GM19372 (cell line): ENCODE measurements around the gene DIRAS1.

Experiments
- ATAC-seq: cut with Tn5 transposase; IDR thresholded peaks from one replicate; pipeline ENCODE4 v1.9.1; 2021; ENCODE audit warnings: mild to moderate bottlenecking, low read depth, moderate library complexity; ENCODE audit not compliant: unreplicated experiment

Gene DIRAS1

DNA sequence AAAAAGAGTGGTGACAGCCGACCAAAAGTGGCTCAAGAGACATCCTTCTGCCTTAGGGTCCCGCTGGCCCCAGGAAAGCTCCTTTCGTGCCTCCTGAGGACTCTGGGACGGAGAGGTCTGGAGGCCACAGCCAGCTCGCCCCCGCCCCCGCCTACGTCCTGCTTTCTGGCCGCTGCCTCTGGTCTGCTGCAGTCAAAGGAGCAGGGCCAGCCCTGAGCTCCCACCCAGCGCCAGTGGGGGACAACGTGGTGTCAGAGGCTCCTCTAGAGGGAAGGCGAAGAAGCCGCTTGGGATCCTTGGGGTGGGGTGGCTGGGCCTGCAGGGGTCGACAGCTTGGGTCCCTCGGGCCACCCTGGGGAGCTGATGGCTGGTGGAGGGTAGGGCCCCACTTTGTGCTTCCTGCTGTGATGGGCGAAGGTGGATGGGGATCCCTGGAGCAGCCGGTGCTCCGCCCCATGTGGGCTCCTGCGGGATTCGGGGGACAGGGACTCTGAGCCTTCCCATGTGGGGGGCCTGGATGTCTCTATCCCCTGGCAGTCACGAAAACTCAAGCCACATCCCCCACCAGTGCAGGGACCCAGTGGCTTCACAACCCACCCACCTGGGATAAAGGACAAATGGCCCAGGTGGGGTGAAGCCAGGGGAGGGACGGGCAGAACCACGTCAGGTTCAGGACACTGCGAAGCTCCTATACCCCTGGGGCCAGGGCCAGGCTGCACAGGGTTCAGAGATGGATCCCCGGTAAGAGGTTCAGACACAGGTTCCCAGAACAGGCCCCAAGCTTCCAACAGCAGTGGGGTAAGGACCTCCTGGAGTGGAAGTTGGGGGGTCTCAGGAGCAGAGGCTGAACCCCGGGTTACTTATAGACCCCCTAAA, 9.0 kb upstream of the DIRAS1 start:
- ATAC-seq = no peak

GRCh38 chr19:2728783-2729387, 7.7 kb upstream of the DIRAS1 start:
- ATAC-seq = no peak

DNA sequence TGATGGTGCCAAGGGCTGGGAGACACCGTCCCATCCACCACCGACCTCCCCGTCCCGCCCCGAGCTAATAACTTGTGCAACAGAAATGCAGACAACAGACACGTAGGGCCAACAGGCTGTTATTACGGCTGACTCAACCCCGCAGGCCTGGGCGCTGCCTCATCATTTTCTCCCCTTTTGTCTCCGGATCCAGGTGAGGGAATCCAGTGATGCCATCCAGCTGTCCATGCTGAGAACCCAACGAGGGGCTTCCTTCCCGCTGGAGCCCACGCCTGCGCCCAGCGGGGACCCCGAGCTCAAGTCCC, 6.4 kb upstream of the DIRAS1 start:
- no peak for ATAC-seq

DNA sequence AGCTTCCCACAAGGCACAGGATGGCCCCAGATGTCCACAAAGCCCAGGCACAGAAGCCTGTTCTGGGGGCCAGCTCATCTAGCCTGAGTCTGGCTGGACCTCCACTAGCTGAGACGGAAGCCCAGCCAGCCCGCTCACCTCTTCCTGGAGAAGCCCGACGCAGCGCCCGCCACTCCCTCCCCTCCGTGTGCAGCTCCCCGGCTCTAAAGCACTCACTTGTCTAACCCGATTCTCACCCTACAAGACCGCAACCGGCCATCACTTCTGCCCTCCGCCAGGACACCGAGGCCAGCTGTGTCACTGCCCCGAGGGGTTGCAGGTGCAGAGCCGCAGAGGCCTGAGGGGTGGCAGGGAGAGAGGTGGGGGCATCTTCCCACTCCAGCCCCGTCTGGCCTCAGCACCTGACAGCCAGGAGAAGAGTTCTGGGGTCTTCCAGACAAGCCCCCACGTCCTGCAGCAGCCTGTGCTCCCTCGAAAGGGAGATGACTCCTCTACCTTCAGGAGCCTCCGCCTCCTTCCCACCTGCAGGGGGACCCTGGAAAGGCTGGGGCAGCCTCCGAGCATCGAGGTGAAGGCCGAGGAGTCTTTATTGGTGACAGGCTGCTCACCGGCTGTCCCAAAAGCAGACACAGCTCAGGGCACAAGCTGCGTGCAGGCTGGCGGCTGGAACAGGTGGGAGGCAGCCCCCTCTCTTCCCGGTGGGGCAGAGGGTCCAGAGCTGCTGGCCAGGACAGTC, 5.9 kb upstream of the DIRAS1 start:
- no peak for ATAC-seq

DNA sequence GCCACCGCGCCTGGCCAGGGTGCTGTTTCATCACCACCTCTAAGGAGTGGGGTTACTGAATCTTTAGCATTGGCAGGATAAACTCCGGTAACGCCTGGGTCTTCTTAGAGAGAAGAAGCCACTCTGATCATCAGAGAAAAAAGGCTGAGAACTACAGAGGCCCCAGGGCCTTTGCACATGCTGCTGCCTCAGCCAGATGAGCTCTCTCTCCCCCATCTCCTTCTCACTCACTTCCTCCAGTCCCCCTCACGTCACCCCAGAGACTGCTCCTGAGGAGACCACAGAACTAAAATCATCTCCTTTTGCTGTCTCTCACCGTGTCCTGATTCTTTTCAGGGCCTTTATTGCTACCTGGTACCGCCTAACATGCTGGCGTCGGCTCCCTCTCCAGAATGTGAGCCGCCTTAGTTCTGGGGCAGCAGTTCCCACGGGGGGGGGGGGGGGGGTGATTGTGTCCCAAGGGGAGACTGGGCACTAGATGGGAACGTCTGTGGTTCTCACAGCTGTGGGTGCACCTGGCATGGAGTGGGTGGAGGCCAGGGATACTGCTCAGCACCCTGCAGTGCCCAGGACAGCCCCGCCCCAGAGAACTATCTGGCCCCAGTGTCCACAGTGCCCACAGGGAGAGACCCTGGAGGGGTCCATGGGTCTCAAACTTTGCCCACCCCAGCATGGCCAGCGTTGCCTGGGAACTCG, 5.1 kb upstream of the DIRAS1 start:
- no peak for ATAC-seq

GRCh38 chr19:2724148-2724557, 3.0 kb upstream of the DIRAS1 start:
- ATAC-seq = no peak

DNA sequence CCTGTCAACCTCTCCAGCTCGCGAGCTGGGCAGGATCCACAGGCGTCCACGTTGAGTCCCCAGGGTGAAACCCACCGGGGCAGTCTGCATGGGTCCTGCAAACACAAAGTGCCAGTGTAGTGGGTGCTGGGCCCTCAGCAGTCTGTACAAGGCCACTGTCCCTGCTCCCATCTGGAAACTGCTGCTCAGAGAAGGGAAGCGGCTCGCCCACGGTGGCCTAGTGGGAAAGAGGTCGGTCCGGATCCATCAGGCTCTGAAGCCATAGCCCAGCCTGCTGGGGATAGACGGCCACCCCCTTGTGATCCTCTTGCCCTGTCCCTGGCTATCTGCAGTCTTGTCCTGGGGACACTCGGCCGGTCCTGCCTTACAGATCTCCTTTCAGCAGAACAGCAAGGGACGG, 2.6 kb upstream of the DIRAS1 start:
- no peak for ATAC-seq

DNA sequence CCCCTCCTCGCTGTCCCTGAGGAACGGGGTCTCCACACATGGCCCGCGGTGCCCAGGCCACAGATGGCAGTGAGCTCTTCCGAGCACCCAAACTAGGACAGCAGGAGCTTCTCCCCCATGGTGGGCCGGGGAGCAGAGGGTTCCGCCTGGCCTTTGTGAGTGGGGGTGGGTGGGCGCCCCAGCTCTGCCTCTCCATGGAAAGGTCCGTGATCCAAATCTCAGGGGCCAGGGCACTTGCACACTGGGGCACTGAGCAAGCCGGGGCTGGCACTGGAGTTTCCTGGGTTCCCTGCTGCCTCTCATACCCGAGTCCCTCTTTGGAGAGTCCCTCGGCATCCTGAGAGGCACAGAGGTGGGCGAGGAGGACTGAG, 2.2 kb upstream of the DIRAS1 start:
- ATAC-seq = no peak

DNA sequence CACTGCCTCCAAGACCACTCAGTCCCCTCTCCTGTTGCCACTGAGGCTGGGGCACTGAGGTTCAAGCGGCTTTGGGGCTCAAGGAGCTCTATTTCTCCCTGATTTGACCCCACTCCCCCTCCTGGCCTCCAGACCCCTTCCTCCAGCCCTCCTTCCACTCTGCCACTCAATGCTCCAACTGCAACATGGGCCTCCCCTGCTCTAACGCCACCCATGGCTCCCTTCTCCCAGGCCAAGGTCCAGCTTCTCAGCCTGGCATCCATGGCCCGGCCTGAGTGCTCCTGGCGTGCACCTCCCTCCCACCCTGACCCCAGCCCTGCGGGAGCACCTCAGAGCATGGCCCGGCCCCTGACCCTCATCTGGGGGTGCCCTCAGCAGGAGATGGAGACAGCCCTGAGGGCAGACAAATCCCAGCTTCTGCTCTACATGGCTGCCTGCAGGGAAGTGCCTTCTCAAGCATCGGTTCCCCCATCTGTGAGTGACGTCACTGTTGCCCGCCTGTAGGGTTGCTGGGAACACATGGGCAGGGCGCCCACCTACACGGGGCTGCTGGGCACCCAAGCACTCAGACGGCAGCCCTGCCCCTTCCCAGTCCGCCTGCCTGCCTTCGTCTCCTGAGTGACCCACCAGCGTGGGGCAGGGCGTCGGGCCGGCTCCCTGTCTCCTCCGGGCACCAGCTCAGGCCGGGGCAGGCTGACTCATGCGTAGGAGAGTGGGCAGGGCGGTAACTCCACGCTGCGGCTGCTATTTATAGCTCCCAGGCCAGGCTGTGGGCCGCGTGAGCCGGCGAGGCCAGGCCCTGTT, 1.6 kb upstream of the DIRAS1 start:
- no peak for ATAC-seq

DNA sequence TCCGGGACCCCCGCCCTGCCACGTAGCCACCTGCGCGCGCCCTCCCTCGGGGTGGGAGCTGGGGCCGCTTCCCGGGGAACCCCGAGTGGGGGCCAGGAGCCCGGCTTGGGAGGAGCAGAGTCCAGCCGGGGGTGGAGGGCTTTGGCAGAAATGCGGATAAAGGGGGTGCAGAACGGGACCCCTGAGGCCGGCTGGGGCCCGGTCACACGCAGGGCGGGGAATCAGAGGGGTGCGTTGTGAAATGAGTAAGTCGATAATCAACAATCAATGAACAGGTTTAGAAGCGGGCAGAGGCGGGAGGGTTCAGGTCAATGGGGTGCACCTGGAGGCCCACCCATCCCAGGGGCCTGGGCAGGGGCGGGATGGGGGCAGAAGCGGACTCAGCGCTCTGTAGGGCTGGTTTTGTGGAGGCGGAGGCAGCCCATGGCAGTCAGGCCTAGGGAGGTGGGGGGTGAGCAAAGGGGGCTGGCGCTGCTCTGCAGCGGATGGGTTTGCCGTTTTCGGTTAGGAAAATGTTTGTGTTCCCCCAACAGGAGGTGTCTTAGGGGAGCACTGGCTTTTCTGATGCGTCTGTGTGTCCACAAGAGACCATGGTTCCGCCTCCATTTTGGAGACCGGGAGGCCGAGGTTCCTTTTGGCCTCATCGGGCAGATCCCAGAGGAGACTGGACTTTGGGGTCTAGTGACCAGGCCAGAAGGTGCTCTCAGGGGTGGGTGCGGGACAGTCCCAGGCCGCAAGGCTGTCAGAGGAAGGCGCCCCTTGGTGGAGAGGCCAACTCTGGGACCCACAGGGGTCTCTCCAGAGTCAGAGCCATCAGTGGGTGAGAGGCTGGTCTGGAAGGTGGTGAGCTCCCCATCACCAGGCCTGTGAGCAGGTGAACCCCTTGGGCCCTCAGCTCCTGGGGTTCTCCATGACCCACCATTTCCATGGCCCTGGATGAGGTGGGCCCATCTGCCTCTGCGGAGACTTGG, 683 bp upstream of the DIRAS1 start:
- ATAC-seq = no peak

- no peak for ATAC-seq
Observed at GRCh38 chr19:2719920-2720776, 1.0 kb downstream of the DIRAS1 start.

DNA sequence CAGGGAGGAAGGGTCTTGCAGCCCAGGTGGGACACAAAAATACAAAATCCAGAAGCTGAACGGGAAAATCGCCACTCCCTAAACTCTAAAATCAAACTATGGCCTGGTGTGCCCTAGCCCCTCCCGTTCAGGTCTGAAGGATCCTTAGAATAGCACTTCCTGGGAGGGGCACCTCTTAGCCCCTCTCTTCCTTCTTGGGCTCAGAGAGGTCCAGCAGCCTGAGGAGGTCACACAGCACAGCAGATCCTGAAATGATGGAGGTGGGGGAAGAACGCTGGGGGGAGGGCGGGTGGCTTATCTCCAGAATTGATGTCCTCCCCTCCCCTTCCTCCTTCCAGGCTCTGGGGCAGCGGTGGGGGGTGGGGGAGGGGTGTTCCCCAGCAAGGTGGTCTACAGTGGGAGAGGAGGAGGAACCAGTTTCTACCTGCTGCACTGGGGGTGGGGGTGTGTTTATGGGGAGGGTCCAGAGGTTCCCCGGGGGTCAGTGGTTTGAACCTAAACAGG, 1.9 kb downstream of the DIRAS1 start:
- ATAC-seq = no peak

DNA sequence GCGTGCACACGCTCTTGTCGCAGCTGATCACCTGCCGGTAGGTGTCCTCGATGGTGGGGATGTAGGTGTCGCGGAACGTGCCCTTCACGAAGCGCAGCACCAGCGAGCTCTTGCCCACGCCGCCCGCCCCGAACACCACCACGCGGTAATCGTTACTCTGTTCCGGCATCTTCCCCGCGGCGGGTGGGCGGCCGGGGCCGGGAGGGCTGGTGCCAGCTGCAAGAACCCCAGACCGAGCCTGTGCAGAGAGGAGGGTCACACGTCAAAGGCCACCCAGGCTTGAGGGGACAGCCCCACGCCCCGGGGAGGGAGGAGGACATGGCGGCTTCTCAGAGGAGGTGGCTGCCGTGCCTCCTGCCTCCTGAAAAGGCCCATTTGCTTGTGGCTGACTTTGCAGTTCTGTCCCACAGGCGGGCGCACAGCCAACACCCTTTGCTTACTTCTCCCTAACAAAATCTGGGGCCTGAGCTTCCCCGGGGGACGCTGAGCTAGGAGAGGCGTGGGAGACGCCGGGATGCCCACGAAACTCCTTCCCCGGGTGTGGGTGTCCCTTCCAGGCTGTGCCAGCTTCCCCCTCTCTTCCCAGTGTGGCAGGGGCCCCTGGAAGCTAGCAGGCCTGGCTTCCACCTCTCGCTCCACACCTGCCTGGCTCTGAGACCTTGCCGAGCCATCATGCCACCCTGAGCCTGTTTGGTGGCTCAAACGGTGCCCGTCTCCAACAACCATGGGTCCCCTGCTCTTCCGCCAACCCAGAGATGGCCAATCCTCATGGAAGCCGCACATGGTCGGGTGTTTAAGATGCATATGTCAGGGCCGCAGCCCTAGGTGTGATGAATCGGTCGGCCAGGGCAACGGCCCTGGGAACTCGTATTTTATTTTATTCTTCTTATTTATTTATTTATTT, 3.3 kb downstream of the DIRAS1 start:
- ATAC-seq = no peak

- ATAC-seq = no peak
Observed at GRCh38 chr19:2716722-2717637, 4.2 kb downstream of the DIRAS1 start.

DNA sequence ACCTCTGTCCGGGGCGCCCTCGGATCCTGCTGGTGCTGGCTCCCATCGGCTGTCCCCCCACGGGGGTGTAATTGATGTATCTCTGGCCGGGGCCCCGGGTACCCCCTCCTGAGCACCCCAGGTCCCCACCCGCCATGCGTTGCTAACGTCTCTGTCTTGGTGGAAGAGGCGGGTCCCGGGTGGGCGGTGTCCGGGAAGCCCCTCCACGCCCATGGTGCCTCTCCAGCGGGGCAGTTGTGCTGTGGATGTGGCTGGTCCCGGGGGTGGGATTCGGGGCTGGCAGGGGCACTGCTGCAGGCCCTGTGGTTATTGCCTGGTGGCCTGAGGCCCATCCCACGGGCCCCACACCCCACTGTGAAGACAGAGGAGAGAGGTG, 4.9 kb downstream of the DIRAS1 start:
- ATAC-seq = no peak
